HG03045 (cell line): ENCODE data around the gene PDGFRB.

ENCODE experiments used
- ATAC-seq: cut with Tn5 transposase; IDR thresholded peaks from one replicate; pipeline ENCODE4 v1.9.1; 2021; ENCODE audit warnings: mild to moderate bottlenecking, moderate library complexity; ENCODE audit not compliant: unreplicated experiment

Gene PDGFRB

GRCh38 chr5:150118561-150119229, 37.0 kb downstream of the PDGFRB start:
- ATAC-seq = no peak

- ATAC-seq = no peak
Measured at GRCh38 chr5:150117945-150118560, 37.6 kb downstream of the PDGFRB start.

- ATAC-seq = no peak
Measured at GRCh38 chr5:150116667-150117400, 38.8 kb downstream of the PDGFRB start.

GRCh38 chr5:150114773-150115408, 40.8 kb downstream of the PDGFRB start:
- no peak for ATAC-seq

GRCh38 chr5:150114102-150114641, 41.5 kb downstream of the PDGFRB start:
- no peak for ATAC-seq

GRCh38 chr5:150113047-150113744, 42.4 kb downstream of the PDGFRB start:
- ATAC-seq = no peak

GRCh38 chr5:150112201-150113046, 43.2 kb downstream of the PDGFRB start:
- no peak for ATAC-seq

- no peak for ATAC-seq
Measured at GRCh38 chr5:150111122-150111521, 44.5 kb downstream of the PDGFRB start.

GRCh38 chr5:150109921-150110320, 45.7 kb downstream of the PDGFRB start:
- ATAC-seq = no peak

- no peak for ATAC-seq
Measured at GRCh38 chr5:150108711-150109514, 46.7 kb downstream of the PDGFRB start.

- no peak for ATAC-seq
Measured at GRCh38 chr5:150107909-150108447, 47.7 kb downstream of the PDGFRB start.

- no peak for ATAC-seq
Measured at GRCh38 chr5:150106674-150107426, 48.8 kb downstream of the PDGFRB start.

GRCh38 chr5:150105928-150106615, 49.6 kb downstream of the PDGFRB start:
- ATAC-seq = no peak

GRCh38 chr5:150104550-150104870, 51.1 kb downstream of the PDGFRB start:
- no peak for ATAC-seq

GRCh38 chr5:150103678-150104549, 51.7 kb downstream of the PDGFRB start:
- no peak for ATAC-seq

- ATAC-seq = no peak
Measured at GRCh38 chr5:150101023-150101422, 54.6 kb downstream of the PDGFRB start.

- no peak for ATAC-seq
Measured at GRCh38 chr5:150097152-150097551, 58.5 kb downstream of the PDGFRB start.
